SKM-1 (cell line): Measurements from ENCODE around the gene SEC22B.
"Not testable (repeated sequence)": the region's sequence is repeated elsewhere in the genome, so short reads cannot be mapped to it uniquely, and the experiment has no call there.

Experiments
- DNase-seq: peaks from one replicate; lab custom pipeline; 2025; ENCODE audit not compliant: unreplicated experiment; lab: John Stamatoyannopoulos, UW

SEC22B gene

GRCh38 chr1:120117371-120118177 lies 58.7 kb downstream of the SEC22B start:
- DNase-seq, result peak; percentile 26

- DNase-seq, result not testable (repeated sequence)
Measured at GRCh38 chr1:120116094-120116493, 60.2 kb downstream of the SEC22B start.

- DNase-seq, result not testable (repeated sequence)
Measured at GRCh38 chr1:120113134-120113533, 63.2 kb downstream of the SEC22B start.

- DNase-seq, result not testable (repeated sequence)
Measured at GRCh38 chr1:120112212-120112611, 64.1 kb downstream of the SEC22B start.

- not testable (repeated sequence) for DNase-seq
Measured at GRCh38 chr1:120111771-120112170, 64.5 kb downstream of the SEC22B start.

GRCh38 chr1:120111008-120111407 lies 65.3 kb downstream of the SEC22B start:
- DNase-seq, result not testable (repeated sequence)

GRCh38 chr1:120109656-120110055 lies 66.7 kb downstream of the SEC22B start:
- DNase-seq, result not testable (repeated sequence)

GRCh38 chr1:120109180-120109579 lies 67.1 kb downstream of the SEC22B start:
- not testable (repeated sequence) for DNase-seq

GRCh38 chr1:120105288-120105687 lies 71.0 kb downstream of the SEC22B start:
- not testable (repeated sequence) for DNase-seq

- DNase-seq, result not testable (repeated sequence)
Measured at GRCh38 chr1:120103768-120104167, 72.6 kb downstream of the SEC22B start.

- DNase-seq, result not testable (repeated sequence)
Measured at GRCh38 chr1:120101593-120101992, 74.7 kb downstream of the SEC22B start.
